ENCODE results near the gene APOC1.
"Not testable (repeated sequence)": the region's sequence is repeated elsewhere in the genome, so short reads cannot be mapped to it uniquely, and the experiment has no call there.

The APOC1 gene

GRCh38 chr19:44924243-44924725 is 9.9 kb downstream of the APOC1 start:
- no peak for DNase-seq

- DNase-seq: no peak
Measured at GRCh38 chr19:44925114-44925891, 10.9 kb downstream of the APOC1 start.

GRCh38 chr19:44926245-44927077 is 12.1 kb downstream of the APOC1 start:
- DNase-seq: not testable (repeated sequence)

GRCh38 chr19:44927746-44928145 is 13.3 kb downstream of the APOC1 start:
- no peak for DNase-seq

GRCh38 chr19:44930088-44930487 is 15.7 kb downstream of the APOC1 start:
- DNase-seq: no peak

- no peak for DNase-seq
Measured at GRCh38 chr19:44931541-44931940, 17.1 kb downstream of the APOC1 start.

GRCh38 chr19:44939668-44940067 is 25.3 kb downstream of the APOC1 start:
- DNase-seq: no peak

- DNase-seq: no peak
Measured at GRCh38 chr19:44942067-44942571, 27.7 kb downstream of the APOC1 start, which contains the start of gene APOC4. Gene APOC4, plus strand, starts transcription at chr19:44942237. Its CDS starts 41 bp downstream, at chr19:44942278.

GRCh38 chr19:44943801-44944249 is 29.4 kb downstream of the APOC1 start:
- no peak for DNase-seq

GRCh38 chr19:44947041-44947581 is 32.7 kb downstream of the APOC1 start:
- DNase-seq: no peak

- no peak for DNase-seq
Measured at GRCh38 chr19:44948237-44948636, 33.8 kb downstream of the APOC1 start.

GRCh38 chr19:44948763-44949374 is 34.5 kb downstream of the APOC1 start:
- DNase-seq: no peak

GRCh38 chr19:44949550-44949949 is 35.1 kb downstream of the APOC1 start:
- DNase-seq: no peak

GRCh38 chr19:44951179-44952159 is 37.1 kb downstream of the APOC1 start:
- peak; percentile 67 to 73 for DNase-seq

- no peak for DNase-seq
Measured at GRCh38 chr19:44954278-44954648, 39.9 kb downstream of the APOC1 start.

- peak; percentile 88 to 93 for DNase-seq
Measured at GRCh38 chr19:44954649-44955504, 40.5 kb downstream of the APOC1 start, which contains the start of gene CLPTM1. Gene CLPTM1, plus strand, starts transcription at chr19:44955380. Its CDS starts 16 bp downstream, at chr19:44955396.

GRCh38 chr19:44955505-44956439 is 41.4 kb downstream of the APOC1 start:
- no peak for DNase-seq

- DNase-seq: no peak
Measured at GRCh38 chr19:44957526-44957925, 43.1 kb downstream of the APOC1 start.

- DNase-seq: no peak
Measured at GRCh38 chr19:44958090-44958489, 43.7 kb downstream of the APOC1 start.
